ENCODE data around the gene USP40.
"Not testable (repeated sequence)": the region's sequence is repeated elsewhere in the genome, so short reads cannot be mapped to it uniquely, and the experiment has no call there.

Gene USP40, protein sequence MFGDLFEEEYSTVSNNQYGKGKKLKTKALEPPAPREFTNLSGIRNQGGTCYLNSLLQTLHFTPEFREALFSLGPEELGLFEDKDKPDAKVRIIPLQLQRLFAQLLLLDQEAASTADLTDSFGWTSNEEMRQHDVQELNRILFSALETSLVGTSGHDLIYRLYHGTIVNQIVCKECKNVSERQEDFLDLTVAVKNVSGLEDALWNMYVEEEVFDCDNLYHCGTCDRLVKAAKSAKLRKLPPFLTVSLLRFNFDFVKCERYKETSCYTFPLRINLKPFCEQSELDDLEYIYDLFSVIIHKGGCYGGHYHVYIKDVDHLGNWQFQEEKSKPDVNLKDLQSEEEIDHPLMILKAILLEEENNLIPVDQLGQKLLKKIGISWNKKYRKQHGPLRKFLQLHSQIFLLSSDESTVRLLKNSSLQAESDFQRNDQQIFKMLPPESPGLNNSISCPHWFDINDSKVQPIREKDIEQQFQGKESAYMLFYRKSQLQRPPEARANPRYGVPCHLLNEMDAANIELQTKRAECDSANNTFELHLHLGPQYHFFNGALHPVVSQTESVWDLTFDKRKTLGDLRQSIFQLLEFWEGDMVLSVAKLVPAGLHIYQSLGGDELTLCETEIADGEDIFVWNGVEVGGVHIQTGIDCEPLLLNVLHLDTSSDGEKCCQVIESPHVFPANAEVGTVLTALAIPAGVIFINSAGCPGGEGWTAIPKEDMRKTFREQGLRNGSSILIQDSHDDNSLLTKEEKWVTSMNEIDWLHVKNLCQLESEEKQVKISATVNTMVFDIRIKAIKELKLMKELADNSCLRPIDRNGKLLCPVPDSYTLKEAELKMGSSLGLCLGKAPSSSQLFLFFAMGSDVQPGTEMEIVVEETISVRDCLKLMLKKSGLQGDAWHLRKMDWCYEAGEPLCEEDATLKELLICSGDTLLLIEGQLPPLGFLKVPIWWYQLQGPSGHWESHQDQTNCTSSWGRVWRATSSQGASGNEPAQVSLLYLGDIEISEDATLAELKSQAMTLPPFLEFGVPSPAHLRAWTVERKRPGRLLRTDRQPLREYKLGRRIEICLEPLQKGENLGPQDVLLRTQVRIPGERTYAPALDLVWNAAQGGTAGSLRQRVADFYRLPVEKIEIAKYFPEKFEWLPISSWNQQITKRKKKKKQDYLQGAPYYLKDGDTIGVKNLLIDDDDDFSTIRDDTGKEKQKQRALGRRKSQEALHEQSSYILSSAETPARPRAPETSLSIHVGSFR

DNA sequence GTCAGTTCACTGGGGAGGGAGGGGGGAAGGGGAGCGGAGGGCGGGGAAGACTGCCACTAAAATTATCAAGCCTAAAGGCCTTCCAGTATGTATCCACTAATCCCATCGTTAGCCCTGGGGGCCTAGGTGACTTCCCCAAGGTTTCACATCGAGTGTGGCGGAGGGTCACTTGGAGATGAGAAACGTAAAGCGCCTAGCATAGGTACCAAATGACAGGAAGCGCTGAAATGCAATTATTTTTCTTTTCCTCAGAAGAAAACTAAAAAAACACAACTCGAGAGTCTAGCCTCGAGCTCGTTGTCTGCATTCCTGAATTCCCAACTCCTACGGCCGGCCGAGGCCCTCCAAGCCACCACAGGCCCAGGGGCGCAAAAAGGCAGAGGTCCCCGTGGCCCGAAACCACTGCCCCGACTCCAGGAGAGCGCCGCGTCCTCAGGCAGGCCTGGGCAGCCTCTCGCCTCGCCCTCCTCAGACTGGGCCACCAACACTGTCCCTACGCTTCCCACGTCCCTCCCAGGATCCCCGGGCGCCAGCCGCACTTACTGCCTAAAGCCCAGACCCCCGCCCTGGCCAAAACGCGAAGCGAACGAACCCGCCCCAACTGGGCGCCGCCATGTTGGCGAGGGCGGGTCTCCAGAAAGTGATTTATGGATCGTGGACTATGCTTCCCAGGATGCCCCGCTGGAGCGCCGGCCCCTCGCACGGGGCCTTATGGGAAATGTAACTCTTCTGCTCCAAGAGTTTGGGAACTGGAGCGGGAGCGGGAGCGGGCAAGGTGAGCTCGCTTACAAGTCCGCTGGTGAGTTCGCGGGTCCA is at the start of gene USP40:
Gene USP40 (minus strand): TSS at position 642 of the 816 bp plus-strand sequence. CDS start 1,228 bp downstream, outside the sequence.
- DNase-seq = peak; percentile 59

DNA sequence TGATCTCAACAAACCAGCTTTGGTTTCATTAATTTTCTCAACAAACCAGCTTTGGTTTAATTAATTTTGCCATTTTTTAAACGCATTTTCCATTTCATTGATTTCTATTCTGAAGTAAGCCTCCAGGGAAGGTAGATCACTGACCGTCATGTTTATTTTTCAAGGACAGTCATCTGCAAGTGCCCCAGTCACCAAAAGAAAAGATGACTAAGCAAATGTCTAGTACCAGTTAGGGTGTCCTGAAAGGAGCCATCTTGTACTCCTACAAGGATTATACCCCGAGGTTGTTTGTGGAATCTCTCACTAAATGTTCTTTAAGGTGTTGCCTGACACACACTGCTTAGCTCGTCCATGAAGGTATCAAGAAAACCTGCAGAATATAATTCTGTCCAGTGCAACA is 44.7 kb upstream of the USP40 start:
- no peak for DNase-seq

DNA sequence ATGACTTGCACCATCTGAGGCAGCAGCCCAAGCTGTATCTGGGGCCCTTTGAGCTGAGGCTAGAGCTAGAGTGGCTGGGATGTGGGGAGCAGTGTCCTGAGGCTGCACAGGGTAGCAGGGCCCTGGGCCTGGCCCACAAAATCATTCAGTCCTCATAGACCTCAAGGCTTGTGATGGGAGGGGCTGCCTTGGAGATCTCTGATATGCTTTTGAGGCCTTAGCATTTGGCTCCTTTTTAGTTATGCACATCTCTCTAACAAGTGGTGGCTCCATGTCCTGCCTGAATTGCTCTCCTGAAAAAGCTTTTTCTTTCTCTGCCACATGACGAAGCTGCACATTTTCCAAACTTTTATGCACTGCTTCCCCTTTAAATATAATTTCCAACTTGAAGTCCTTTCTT is 39.1 kb upstream of the USP40 start:
- no peak for DNase-seq

DNA sequence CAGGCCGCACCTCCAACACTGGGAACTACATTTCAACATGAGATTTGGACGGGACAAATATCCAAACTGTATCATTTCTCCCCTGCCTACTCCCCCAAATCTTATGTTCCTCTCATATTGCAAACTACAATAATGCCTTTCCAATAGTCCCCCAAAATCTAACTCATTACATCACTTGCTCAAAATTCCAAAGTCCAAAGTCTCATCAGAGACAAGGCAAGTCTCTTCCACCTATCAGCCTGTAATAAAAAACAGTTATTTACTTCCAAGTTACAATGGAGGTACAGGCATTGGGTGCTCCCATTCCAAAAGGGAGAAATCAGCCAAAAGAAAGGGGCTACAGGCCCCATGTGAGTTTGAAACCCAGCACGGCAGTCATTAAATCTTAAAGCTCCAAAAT is 38.2 kb upstream of the USP40 start:
- no peak for DNase-seq

DNA sequence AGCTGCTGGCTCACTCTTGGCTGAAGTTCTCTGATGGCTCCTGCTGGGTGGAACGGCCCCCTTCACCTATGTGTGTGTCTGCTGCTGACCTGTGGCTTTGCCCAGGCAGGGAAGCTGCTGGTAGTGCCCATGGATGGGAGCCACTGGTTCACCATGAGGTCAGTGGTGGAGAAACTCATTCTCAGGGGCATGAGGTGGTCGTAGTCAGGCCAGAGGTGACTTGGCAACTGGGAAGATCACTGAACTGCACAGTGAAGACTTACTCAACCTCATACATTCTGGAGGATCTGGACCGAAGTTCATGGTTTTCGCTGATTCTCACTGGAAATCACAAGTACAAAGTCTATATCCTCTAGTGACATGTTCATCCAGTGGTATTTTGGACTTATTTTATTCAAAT is 36.9 kb upstream of the USP40 start:
- DNase-seq = no peak

DNA sequence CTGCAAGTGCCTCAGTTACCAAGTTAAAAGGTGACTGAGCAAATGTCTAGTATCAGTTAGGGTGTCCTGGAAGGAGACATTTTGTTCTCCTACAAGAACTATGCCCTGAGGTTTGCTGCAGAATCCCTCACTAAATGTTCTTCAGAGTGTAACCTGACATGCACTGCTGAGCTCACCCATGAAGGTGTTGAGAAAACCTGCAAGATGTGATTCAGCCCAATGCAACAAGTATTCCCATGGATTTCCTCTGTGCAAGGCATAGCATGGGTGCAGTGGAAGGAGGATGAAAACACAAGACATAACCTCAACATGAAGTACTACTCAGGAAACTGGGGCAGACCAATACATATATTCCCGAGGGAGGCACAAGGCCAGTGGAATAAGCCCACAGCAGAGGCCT is 35.5 kb upstream of the USP40 start:
- no peak for DNase-seq

DNA sequence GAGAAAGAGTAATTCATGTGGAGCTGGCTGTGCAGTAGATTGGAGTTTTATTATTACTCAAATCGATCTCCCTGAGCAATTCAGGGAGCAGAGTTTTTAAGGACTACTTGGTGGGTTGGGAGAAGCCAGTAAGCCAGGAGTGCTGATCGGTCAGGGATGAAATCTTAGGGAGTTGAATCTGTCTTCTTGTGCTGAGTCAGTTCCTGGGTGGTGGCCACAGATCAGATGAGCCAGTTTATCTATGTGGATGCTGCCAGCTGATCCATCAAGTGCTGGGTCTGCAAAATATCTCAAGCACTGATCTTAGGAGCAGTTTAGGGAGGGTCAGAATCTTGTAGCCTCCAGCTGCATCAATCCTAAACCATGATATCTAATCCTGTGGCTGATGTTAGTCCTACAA is 33.8 kb upstream of the USP40 start:
- DNase-seq = no peak

DNA sequence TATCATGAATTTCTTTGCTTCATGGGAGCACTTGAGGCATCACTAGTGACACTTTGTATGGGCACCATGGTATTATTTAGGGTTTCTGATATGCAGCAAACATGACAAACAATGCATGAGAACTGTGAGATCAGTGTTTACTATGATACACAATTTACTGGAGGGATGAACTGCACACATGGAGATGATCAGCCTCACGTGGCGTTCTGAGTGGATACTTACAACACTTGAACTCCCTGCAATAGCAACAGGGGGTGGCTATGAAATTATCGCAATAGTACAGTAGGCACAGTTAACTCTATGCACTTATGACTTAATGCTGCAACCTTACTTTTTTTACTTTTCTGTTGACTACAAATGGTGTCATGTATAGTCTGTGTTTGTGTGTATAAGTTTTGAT is 32.4 kb upstream of the USP40 start:
- no peak for DNase-seq

DNA sequence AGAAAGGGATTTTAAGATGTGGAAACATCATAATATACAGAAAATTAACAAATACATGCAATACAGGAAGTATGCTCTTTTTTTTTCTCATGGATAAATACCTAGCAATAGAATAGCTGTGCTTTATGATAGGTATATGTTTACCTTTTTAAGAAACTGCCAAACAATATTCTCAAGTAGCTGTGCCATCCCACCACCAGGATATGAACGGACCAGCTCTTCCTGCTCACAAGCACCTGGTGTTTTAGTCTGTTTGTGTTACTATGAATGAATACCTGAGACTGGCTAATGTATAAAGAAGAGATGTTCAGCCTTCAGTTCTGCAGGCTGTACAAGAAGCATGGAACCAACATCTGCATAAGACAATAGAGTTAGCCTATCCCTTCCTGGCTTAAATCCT is 30.9 kb upstream of the USP40 start:
- DNase-seq = no peak

DNA sequence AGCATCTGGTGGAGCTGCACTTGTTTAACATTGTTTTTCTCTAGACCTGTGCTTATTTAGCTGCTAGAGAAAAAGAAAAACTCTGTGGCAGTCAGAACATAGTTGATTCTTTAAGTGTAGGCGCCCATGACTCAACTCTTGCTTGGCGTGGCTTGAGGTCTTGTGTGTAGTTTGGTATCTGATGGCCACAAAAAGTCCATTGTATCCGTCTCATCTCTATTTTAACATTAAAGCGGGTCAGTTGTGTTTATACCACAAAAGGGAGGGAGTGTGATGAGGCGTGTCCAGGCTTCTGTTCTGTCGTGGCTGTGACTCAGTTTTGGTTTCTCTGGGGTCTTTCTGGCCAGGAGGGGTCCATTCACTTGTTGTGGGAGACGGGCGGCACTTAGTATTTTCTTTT is 26.6 kb upstream of the USP40 start:
- no peak for DNase-seq

DNA sequence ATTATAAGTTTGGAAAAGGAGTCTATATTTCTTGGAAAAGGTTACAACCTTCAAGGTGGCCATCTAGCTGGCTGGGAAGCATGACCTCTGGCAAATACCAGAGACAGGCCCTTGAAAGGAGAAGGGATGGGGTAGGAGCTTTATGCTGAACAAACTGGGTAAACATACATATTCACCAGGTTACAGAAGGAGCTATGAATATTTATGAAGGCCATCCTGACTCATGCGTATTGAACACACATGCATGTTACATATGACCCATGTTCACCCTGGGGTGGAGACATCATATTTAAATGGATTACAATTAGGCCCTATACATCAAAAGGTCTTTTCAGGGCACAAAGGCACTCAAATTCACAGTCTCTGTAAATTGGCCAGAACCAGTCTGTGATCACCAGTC is 26.1 kb upstream of the USP40 start:
- not testable (repeated sequence) for DNase-seq

DNA sequence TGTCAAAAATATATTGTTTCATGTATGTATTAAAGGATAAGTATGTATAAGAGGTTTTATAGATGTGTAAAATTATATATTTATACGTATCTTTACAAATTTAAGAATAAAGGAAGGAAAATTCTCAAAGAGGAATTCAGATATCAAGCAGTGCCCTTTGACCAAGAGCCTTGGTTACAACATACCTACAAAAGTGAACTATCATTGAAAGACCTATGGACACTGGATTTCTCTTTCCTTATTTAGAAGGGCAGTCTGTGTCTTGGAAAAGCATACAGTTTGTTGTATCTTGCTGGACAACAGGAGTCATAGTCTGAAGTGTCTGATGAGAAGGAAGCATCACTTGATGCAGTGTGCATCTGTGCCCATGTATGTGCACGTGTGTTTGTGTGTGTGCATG is 21.8 kb upstream of the USP40 start:
- no peak for DNase-seq

DNA sequence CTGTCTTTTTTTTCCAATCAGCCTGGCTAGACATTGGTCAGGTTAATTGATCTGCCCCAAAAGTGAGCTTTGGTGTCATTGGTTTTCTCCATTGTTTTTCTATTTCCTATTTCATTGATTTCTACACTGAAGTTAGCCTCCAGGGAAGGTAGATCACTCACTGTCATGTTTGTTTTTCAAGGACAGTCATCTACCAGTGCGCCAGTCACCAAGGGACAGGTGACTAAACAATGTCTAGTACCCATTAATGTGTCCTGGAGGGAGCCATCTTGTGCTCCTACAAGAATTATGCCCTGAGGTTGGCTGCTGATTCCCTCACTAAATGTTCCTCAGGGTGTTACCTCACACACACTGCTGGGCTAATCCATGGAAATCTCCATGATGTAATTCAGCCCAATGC is 17.6 kb upstream of the USP40 start:
- DNase-seq = no peak

DNA sequence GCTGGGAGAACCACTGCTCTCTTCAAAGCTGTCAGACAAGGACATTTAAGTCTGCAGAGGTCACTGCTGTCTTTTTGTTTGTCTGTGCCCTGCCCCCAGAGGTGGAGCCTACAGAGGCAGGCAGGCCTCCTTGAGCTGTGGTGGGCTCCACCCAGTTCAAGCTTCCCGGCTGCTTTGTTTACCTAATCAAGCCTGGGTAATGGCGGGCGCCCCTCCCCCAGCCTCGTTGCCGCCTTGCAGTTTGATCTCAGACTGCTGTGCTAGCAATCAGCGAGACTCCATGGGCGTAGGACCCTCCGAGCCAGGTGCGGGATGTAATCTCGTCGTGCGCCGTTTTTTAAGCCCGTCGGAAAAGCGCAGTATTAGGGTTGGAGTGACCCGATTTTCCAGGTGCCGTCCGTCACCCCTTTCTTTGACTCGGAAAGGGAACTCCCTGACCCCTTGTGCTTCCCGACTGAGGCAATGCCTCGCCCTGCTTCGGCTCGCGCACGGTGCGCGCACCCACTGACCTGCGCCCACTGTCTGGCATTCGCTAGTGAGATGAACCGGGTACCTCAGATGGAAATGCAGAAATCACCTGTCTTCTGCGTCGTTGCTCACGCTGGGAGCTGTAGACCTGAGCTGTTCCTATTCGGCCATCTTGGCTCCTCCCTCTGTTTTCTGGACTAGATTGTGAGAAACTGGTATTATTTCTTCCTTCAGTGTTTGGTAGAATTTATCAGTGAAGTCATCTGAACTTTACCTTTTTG is 16.8 kb upstream of the USP40 start:
- DNase-seq = not testable (repeated sequence)

DNA sequence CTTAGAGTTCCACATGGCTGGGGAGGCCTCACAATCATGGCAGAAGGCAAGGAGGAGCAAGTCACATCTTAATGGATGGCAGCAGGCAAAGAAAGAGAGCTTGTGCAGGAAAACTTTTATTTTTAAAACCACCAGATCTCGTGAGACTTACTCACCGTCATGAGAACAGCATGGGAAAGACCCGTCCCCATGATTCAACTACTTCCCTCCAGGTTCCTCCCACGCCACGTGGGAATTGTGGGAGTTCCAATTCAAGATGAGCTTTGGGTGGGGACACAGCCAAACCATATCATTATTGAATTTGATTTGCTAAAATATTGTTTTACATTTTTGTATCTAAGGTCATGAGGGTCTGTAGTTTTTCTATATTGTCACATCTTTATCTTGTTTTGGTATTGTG is 10.8 kb upstream of the USP40 start:
- not testable (repeated sequence) for DNase-seq

DNA sequence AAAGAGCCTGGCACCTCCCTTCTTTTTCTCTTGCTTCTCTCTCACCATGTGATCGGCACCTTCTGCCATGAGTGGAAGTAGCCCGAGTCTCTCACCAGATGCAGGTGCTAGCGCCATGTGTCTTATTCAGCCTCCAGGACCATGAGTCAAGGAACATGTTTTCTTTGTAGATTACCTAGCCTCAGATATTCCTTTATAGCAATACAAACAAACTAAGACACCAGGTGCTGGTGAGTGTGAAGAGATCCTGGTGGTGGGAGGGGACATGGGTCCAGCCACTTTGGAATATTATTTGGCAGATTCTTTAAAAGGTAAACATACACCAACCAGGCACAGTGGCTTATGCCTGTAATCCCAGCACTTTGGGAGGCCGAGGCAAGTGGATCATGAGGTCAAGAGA is 5.9 kb upstream of the USP40 start:
- DNase-seq = no peak

DNA sequence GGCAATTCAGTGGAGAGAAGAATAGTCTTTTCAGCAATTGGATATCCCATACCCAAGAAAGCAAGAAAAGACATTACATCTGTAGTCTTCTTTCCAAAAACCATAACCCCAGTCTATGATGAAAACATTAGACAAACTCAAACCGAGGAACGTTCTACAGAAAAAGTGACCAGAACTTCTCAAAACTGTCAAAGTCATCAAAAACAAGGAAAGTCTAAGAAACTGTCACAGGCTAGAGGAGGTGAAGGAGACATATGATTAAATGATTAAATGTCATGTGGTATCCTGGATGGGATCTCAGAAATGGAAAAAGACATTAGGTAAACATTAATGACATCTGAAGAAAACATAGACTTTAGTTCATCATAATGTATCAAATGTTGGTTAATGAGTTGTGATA is 4.9 kb upstream of the USP40 start:
- no peak for DNase-seq

DNA sequence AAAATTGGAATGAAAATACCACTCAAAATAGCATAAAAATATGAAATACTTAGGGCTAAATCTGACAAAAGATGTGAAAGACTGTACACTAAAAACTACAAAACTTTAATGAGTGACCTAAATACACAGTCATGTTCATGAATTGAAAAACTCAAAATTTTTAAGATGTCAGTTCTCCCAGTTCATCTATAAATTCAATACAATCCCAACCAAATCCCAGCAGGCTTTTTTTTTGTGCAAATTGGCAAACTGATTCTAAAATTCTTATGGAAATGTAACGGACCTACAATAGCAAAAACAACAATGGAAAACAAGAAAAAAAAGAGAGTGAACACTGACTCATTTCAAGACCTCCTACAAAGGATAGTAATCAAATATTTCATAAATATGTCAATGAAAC is 4.4 kb upstream of the USP40 start:
- DNase-seq = no peak

DNA sequence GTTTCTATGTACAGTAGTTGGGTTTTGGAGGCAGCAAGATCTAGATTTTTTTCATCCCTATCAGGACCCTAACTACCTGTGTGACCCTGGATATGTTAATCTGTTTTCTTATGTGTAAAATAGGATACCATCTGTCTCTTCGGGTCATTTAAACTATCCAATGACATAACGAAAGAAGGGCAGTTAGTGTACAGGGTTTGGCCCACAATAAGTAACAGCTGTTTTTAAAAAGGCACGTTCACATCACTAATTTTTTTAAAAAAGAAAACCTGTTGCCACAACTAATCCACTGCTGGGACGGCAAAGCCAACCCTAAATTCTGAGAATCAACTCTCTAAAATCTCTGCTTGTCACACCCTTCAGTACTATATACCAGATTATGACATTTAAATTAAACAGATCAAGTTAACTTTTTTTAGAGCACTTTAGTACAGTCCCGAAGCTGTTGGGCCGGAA is 869 bp downstream of the USP40 start:
- no peak for DNase-seq

DNA sequence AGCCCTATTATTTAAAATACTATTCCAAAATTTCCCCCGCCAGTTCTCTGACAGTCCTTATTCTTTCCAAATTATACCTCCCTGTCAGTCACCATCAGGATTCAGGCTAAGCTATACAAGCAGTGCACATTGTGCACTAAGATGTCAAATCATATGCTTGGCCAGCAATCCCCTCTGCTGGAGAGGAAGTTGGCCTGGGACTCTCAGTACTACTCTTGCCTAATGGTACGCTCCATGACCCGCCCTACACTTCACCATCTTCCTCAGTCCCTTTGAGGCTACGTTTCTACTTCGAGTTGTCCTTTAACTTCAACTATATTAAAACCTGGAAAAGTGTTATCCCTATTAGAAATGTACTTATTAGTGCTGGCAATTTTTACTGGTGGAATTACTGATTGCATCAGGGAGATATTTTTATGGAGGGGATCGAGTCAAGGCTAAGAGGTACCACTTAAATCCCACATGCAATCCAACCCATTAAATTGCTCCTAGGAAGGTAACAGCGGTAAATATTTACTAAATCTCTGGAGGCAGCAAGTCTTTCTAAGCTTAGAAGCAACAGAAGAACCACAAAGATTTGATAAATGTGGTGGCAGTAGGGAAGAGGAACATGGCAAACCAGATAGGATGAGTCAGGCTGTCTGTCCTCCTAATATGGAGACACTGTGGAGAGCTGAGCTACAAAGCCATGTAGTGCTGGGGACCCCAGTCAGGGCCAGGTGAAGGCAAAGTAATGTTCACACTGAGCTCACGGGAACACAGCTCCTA is 2.7 kb downstream of the USP40 start:
- DNase-seq = no peak
